HCT116 (cell line): ENCODE measurements around the gene LRRC14B. TPM values are rescaled to one million over a fixed set of nuclear protein-coding genes. Genes with fewer than 3 reads are reported as not detected.

ENCODE experiments used
- ATAC-seq: fragments of 200-7000 bp; cut with Tn5 transposase; 2 replicates; pipeline ENCODE4 v1.9.1; 2020; ENCODE audit warnings: mild to moderate bottlenecking, moderate library complexity
- BruUV-seq: library from RNA; stranded (reverse); fragments of 400-500 nt; replicated peaks from 2 replicates; lab custom pipeline; 2021; lab: Mats Ljungman, UMichigan
- CTCF ChIA-PET: fragments of 300-600 bp; sonication (Branson Sonifier 250); formaldehyde crosslinking; loops from one replicate; lab custom pipeline; 2021; ENCODE audit warnings: antibody characterized with exemption; lab: Charles Lee
- POLR2A ChIA-PET: fragments of 300-600, 350-600 bp; sonication (Branson Sonifier 250); formaldehyde crosslinking; loops from one replicate; lab custom pipeline; 2021; ENCODE audit warnings: antibody characterized with exemption; lab: Charles Lee
- RAD21 ChIA-PET, 2 experiments: fragments of 300-600 bp; sonication (Branson Sonifier 250); formaldehyde crosslinking; loops; one replicate each; lab custom pipeline; 2023; ENCODE audit warnings: low total read pairs in 2 of 2; ENCODE audit not compliant: uncharacterized antibody in 2 of 2, unreplicated experiment in 2 of 2, low non-redundant PET in 1 of 2; lab: Charles Lee
- DNase-seq: peaks from one replicate; pipeline ENCODE4 v3.0.0-alpha.2; 2010; ENCODE audit warnings: low read depth, low spot score
- H2AFZ ChIP-seq: fragments of 200-600 bp; shearing (Covaris generic), sonication (generic); 2 replicates; pipeline ENCODE4 v1.6.1; 2017; ENCODE audit warnings: low read depth, mixed run types, mixed read lengths, antibody characterized with exemption, low read length; ENCODE audit not compliant: poor library complexity, severe bottlenecking
- H3K27ac ChIP-seq: 2 replicates; pipeline ENCODE4 v1.5.1; 2012; ENCODE audit warnings: low read depth, low read length
- H3K27me3 ChIP-seq: fragments of 200-600 bp; sonication (generic); 2 replicates; pipeline ENCODE4 v1.6.1; 2016; ENCODE audit warnings: mixed run types, low read length, mixed read lengths; ENCODE audit not compliant: insufficient read depth
- H3K36me3 ChIP-seq, 2 experiments: fragments of 200-500 bp in 1 of 2; fragments of 200-600 bp in 1 of 2; sonication (Bioruptor generic) in 1 of 2; sonication (generic) in 1 of 2; 2 replicates each; pipeline versions ENCODE4 v1.5.1 to v1.6.1; 2014 to 2016; ENCODE audit warnings: low read length in 2 of 2, inconsistent platforms in 1 of 2, mixed read lengths in 1 of 2, mixed run types in 1 of 2; ENCODE audit not compliant: insufficient read depth in 2 of 2, control insufficient read depth in 1 of 2
- H3K4me1 ChIP-seq, 2 experiments: fragments of 200-600 bp in 1 of 2; sonication (generic) in 1 of 2; 2 replicates each; pipeline versions ENCODE4 v1.5.1 to v1.6.1; 2012 to 2017; ENCODE audit warnings: low read length in 2 of 2, inconsistent platforms in 1 of 2, mild to moderate bottlenecking in 1 of 2, mixed read lengths in 1 of 2, mixed run types in 1 of 2, moderate library complexity in 1 of 2; ENCODE audit not compliant: insufficient read depth in 2 of 2, control insufficient read depth in 1 of 2
- H3K4me2 ChIP-seq: fragments of 200-600 bp; sonication (generic); 2 replicates; pipeline ENCODE4 v1.6.1; 2017; ENCODE audit warnings: mixed run types, low read length, mixed read lengths
- H3K4me3 ChIP-seq, 2 experiments: fragments of 200-600 bp in 1 of 2; sonication (generic) in 1 of 2; replicated peaks in 1 of 2; 2 replicates each; pipeline ENCODE4 v1.5.1; 2011 to 2016; ENCODE audit warnings: low read length in 2 of 2, control low read depth in 1 of 2, low read depth in 1 of 2, mild to moderate bottlenecking in 1 of 2, mixed read lengths in 1 of 2, mixed run types in 1 of 2
- H3K79me2 ChIP-seq: fragments of 200-600 bp; sonication (generic); 2 replicates; pipeline ENCODE4 v1.6.1; 2017; ENCODE audit warnings: mild to moderate bottlenecking, mixed run types, low read length, moderate library complexity, mixed read lengths; ENCODE audit not compliant: insufficient read depth
- H3K9ac ChIP-seq: fragments of 200-600 bp; sonication (generic); 2 replicates; pipeline ENCODE4 v1.6.1; 2016; ENCODE audit warnings: low read length, mixed read lengths
- H3K9me2 ChIP-seq: fragments of 200-600 bp; sonication (generic), shearing (Covaris generic); 2 replicates; pipeline ENCODE4 v1.6.1; 2017; ENCODE audit warnings: mixed run types, mild to moderate bottlenecking, moderate library complexity; ENCODE audit not compliant: insufficient read depth
- H3K9me3 ChIP-seq, 2 experiments: fragments of 200-500 bp in 1 of 2; fragments of 200-600 bp in 1 of 2; sonication (Bioruptor generic) in 1 of 2; sonication (generic) in 1 of 2; 2 replicates each; pipeline ENCODE4 v1.6.1; 2014 to 2017; ENCODE audit warnings: low read length in 2 of 2, mixed read lengths in 2 of 2, inconsistent platforms in 1 of 2, low read depth in 1 of 2, mild to moderate bottlenecking in 1 of 2, mixed run types in 1 of 2, moderate library complexity in 1 of 2; ENCODE audit not compliant: control insufficient read depth in 1 of 2, insufficient read depth in 1 of 2
- H4K20me1 ChIP-seq: fragments of 200-600 bp; sonication (generic), shearing (Covaris generic); 2 replicates; pipeline ENCODE4 v1.6.1; 2017; ENCODE audit warnings: mixed run types, mild to moderate bottlenecking, moderate library complexity; ENCODE audit not compliant: insufficient read depth
- CEBPB ChIP-seq: IDR thresholded peaks from 2 replicates; pipeline ENCODE4 v1.6.1; 2012; ENCODE audit warnings: low read depth
- CTCF ChIP-seq, 3 experiments: fragments of 200-600 bp in 1 of 3; sonication (generic) in 1 of 3; IDR thresholded peaks in 2 of 3; conservative IDR thresholded peaks in 1 of 3; 2 replicates each; pipeline ENCODE4 v1.5.1; 2012 to 2017; ENCODE audit warnings: low read depth in 2 of 3, low read length in 2 of 3, antibody characterized with exemption in 1 of 3, borderline replicate concordance in 1 of 3, control low read depth in 1 of 3, mild to moderate bottlenecking in 1 of 3, mixed read lengths in 1 of 3, mixed run types in 1 of 3, moderate library complexity in 1 of 3; ENCODE audit not compliant: insufficient read depth in 1 of 3
- EGR1 ChIP-seq: IDR thresholded peaks from 2 replicates; pipeline ENCODE4 v1.6.1; 2012; ENCODE audit warnings: low read depth
- ELF1 ChIP-seq: IDR thresholded peaks from 2 replicates; pipeline ENCODE4 v1.6.1; 2012; ENCODE audit warnings: low read depth, borderline replicate concordance
- FOSL1 ChIP-seq: IDR thresholded peaks from 2 replicates; pipeline ENCODE4 v1.6.1; 2012; ENCODE audit warnings: low read depth
- JUND ChIP-seq: IDR thresholded peaks from 2 replicates; pipeline ENCODE4 v1.6.1; 2012
- RAD21 ChIP-seq: IDR thresholded peaks from 2 replicates; pipeline ENCODE4 v1.6.1; 2012; ENCODE audit warnings: low read depth, mild to moderate bottlenecking
- REST ChIP-seq: IDR thresholded peaks from 2 replicates; pipeline ENCODE4 v1.6.1; 2012; ENCODE audit warnings: low read depth
- SIN3A ChIP-seq: IDR thresholded peaks from 2 replicates; pipeline ENCODE4 v1.6.1; 2012; ENCODE audit warnings: low read depth
- SRF ChIP-seq: IDR thresholded peaks from 2 replicates; pipeline ENCODE4 v1.6.1; 2012; ENCODE audit warnings: low read depth
- TCF7L2 ChIP-seq: IDR thresholded peaks from 2 replicates; pipeline ENCODE4 v1.7.0; 2011; ENCODE audit warnings: borderline replicate concordance, inconsistent platforms; ENCODE audit not compliant: insufficient read depth, insufficient read length; ENCODE audit errors: extremely low read depth
- YY1 ChIP-seq: IDR thresholded peaks from 2 replicates; pipeline ENCODE4 v1.6.1; 2011; ENCODE audit warnings: low read length, low read depth, moderate library complexity, mild to moderate bottlenecking; ENCODE audit not compliant: insufficient replicate concordance; ENCODE audit errors: extremely low read depth
- ZBTB33 ChIP-seq: IDR thresholded peaks from 2 replicates; pipeline ENCODE4 v1.6.1; 2011; ENCODE audit warnings: mild to moderate bottlenecking, low read length, moderate library complexity; ENCODE audit not compliant: insufficient replicate concordance; ENCODE audit errors: extremely low read depth
- ZFX ChIP-seq: fragments of 450-650 bp; IDR thresholded peaks from 2 replicates; pipeline ENCODE4 v1.6.1; 2017
- intact Hi-C: fragments of 100-400 bp; cut with micrococcal nuclease; formaldehyde crosslinking; loops from 2 replicates; pipeline ENCODE4 v1.10.0; 2022
- total RNA-seq: library from RNA; stranded (reverse); gene quantifications from one replicate; pipeline ENCODE4 v1.2.1, GENCODE V29; 2021; ENCODE audit not compliant: unreplicated experiment

The LRRC14B gene
- total RNA-seq, 1 experiment from 2014 or later: not detected

- DNase-seq: no peak
- no peaks in the 10 kb centered on the region for H3K9me3 ChIP-seq
- intact Hi-C loops: no loop called here
- H2AFZ ChIP-seq: no peak overlapping the region
- CTCF ChIA-PET: no interaction called here
- no TSS peak for BruUV-seq
- no peak overlapping the region for H3K9ac ChIP-seq
- no peak overlapping the region for H3K4me3 ChIP-seq
- no peak for TF ChIP-seq ELF1
- no peak for TF ChIP-seq SIN3A
- TF ChIP-seq RAD21: no peak
- no peak for TF ChIP-seq FOSL1
- no peak for TF ChIP-seq CEBPB
- TF ChIP-seq ZFX: no peak
- no peak for TF ChIP-seq SRF
- no peak for TF ChIP-seq ZBTB33
- no peak for TF ChIP-seq TCF7L2
- TF ChIP-seq REST: no peak
- no peak for TF ChIP-seq JUND
- no peak for TF ChIP-seq CTCF (IDR thresholded peaks at IDR 0.05 in 2 of 3, conservative IDR thresholded peaks at IDR 0.05 in 1 of 3; ENCODE audit: borderline replicate concordance in 1 of 3, insufficient read depth in 1 of 3, low read depth in 2 of 3, low read length in 2 of 3)
- no peak for TF ChIP-seq EGR1
- no peak for TF ChIP-seq YY1
- no peaks in the 10 kb centered on the region for H3K4me1 ChIP-seq
- no peak overlapping the region for H3K4me2 ChIP-seq
- no peak for ATAC-seq
- no peaks in the 10 kb centered on the region for H3K27me3 ChIP-seq
- H3K9me2 ChIP-seq: no peaks in the 10 kb centered on the region
- H3K79me2 ChIP-seq: no peaks in the 10 kb centered on the region
- no peaks in the 10 kb centered on the region for H4K20me1 ChIP-seq
- H3K36me3 ChIP-seq: no peaks in the 10 kb centered on the region
- H3K27ac ChIP-seq: no peak overlapping the region
- POLR2A ChIA-PET: no interaction called here
- RAD21 ChIA-PET: no interaction called here
Observed at GRCh38 chr5:195401-196160, 4.3 kb downstream of the LRRC14B start.
